Uterus (tissue), 2 donors: Measurements from ENCODE around the gene JAK2.

ENCODE experiments used
- POLR2A ChIP-seq, 2 donors: fragments of 450-650 bp; IDR thresholded peaks; one replicate each; pipeline ENCODE4 v1.6.1; 2016; ENCODE audit warnings: antibody characterized with exemption in 2 of 2, mild to moderate bottlenecking in 1 of 2, moderate library complexity in 1 of 2
- TF ChIP-seq, protein P1 (sequence below), 4 experiments: fragments of 200-600 bp in 2 of 4; fragments of 450-650 bp in 2 of 4; sonication (generic) in 2 of 4; IDR thresholded peaks; one replicate each; pipeline ENCODE4 v1.5.1; 2016 to 2019; ENCODE audit warnings: antibody characterized with exemption in 4 of 4, mild to moderate bottlenecking in 2 of 4, moderate library complexity in 1 of 4

DNA sequence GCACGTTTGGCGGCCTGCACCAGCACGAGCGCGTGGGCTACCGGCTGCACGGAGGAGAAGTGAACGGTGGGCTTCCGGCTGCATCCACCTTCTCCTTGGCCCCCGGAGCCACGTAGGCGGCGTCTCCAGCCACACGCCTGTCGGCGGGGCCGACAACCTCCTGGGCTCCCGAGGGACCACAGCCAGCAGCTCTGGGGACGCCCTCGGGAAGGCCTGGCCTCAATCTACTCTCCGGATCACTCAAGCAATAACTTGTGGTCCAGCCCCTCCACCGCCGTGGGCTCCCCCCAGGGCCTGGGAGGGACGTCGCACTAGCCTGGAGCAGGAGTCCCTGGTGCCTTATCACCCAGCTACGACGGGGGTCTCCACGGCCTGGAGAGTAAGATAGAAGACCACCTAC is 126.6 kb downstream of the JAK2 start:
- TF ChIP-seq, protein P1, sequence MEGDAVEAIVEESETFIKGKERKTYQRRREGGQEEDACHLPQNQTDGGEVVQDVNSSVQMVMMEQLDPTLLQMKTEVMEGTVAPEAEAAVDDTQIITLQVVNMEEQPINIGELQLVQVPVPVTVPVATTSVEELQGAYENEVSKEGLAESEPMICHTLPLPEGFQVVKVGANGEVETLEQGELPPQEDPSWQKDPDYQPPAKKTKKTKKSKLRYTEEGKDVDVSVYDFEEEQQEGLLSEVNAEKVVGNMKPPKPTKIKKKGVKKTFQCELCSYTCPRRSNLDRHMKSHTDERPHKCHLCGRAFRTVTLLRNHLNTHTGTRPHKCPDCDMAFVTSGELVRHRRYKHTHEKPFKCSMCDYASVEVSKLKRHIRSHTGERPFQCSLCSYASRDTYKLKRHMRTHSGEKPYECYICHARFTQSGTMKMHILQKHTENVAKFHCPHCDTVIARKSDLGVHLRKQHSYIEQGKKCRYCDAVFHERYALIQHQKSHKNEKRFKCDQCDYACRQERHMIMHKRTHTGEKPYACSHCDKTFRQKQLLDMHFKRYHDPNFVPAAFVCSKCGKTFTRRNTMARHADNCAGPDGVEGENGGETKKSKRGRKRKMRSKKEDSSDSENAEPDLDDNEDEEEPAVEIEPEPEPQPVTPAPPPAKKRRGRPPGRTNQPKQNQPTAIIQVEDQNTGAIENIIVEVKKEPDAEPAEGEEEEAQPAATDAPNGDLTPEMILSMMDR (IDR thresholded peaks at IDR 0.05) = no peak
- TF ChIP-seq POLR2A (IDR thresholded peaks at IDR 0.05) = no peak
